A549 (cell line): Measurements from ENCODE around the gene OXSM. TPM values are rescaled to one million over a fixed set of nuclear protein-coding genes. Genes with fewer than 3 reads are reported as not detected.

ENCODE experiments used
- ATAC-seq, 2 experiments: fragments of 200-7000 bp in 1 of 2; fragments of >200 bp in 1 of 2; cut with Nextera tagmentation in 1 of 2; cut with Tn5 transposase in 1 of 2; 3 replicates each; pipeline versions ENCODE4 v1.8.0 to v1.9.1; 2018 to 2020; ENCODE audit warnings: mild to moderate bottlenecking in 1 of 2, moderate library complexity in 1 of 2
- CTCF ChIA-PET: fragments of 300-600 bp; sonication (Branson Sonifier 250); formaldehyde crosslinking; extraction: SDS; loops from one replicate; lab custom pipeline; 2021; ENCODE audit warnings: antibody characterized with exemption, inconsistent platforms; lab: Yijun Ruan, JAX
- POLR2A ChIA-PET: fragments of 350-600 bp; formaldehyde crosslinking; extraction: SDS; loops from one replicate; lab custom pipeline; 2021; ENCODE audit warnings: antibody characterized with exemption, inconsistent platforms; lab: Yijun Ruan, JAX
- DNase-seq, 2 experiments: peaks; one replicate each; pipeline versions ENCODE4 v3.0.0 to v3.0.0-alpha.2; 2011 to 2016; ENCODE audit warnings: low read depth in 1 of 2, low spot score in 1 of 2
- FAIRE-seq: peaks from 2 replicates; lab custom pipeline; 2011; peaks lifted over from hg19 to GRCh38; lab: Jason Lieb, UNC
- H3K27ac ChIP-seq, 2 experiments: fragments of >200 bp; sonication (Bioruptor Twin); formaldehyde crosslinking; 3 replicates each; pipeline ENCODE4 v1.5.1; 2016 to 2017
- H3K4me1 ChIP-seq: fragments of >200 bp; sonication (Bioruptor Twin); formaldehyde crosslinking; 3 replicates; pipeline ENCODE4 v1.6.1; 2016
- H3K4me2 ChIP-seq: fragments of >200 bp; sonication (Bioruptor Twin); formaldehyde crosslinking; 3 replicates; pipeline ENCODE4 v1.6.1; 2016
- H3K4me3 ChIP-seq: fragments of >200 bp; sonication (Bioruptor Twin); formaldehyde crosslinking; 3 replicates; pipeline ENCODE4 v1.5.1; 2016
- H3K9me3 ChIP-seq: fragments of >200 bp; sonication (Bioruptor Twin); formaldehyde crosslinking; 3 replicates; pipeline ENCODE4 v1.6.1; 2016
- BHLHE40 ChIP-seq: IDR thresholded peaks from 2 replicates; pipeline ENCODE4 v1.6.1; 2012; ENCODE audit warnings: low read depth, low read length, inconsistent platforms
- CEBPB ChIP-seq, 2 experiments: fragments of >200 bp in 1 of 2; sonication (Bioruptor Twin) in 1 of 2; formaldehyde crosslinking in 1 of 2; IDR thresholded peaks; 2 replicates each; pipeline ENCODE4 v1.6.1; 2012 to 2016
- EHMT2 ChIP-seq: fragments of 200-600 bp; sonication (generic); IDR thresholded peaks from 2 replicates; pipeline ENCODE4 v1.6.1; 2016; ENCODE audit warnings: antibody characterized with exemption, low read depth, mild to moderate bottlenecking, moderate library complexity
- ESRRA ChIP-seq: fragments of 150-350 bp; IDR thresholded peaks from 2 replicates; pipeline ENCODE4 v1.6.1; 2014; ENCODE audit warnings: mild to moderate bottlenecking, low read length, borderline replicate concordance
- FOSL2 ChIP-seq, 2 experiments: fragments of 450-650 bp in 1 of 2; fragments of >200 bp in 1 of 2; sonication (Bioruptor Twin) in 1 of 2; formaldehyde crosslinking; IDR thresholded peaks; 2 replicates each; pipeline versions ENCODE4 v1.5.0 to v1.6.1; 2016 to 2020; ENCODE audit warnings: mild to moderate bottlenecking in 1 of 2, moderate library complexity in 1 of 2
- FOXS1 ChIP-seq: fragments of 250-450 bp; sonication (Bioruptor Pico); IDR thresholded peaks from 2 replicates; pipeline ENCODE4 v1.5.0; 2020; ENCODE audit warnings: mild to moderate bottlenecking, moderate library complexity
- GATA3 ChIP-seq: IDR thresholded peaks from 2 replicates; pipeline ENCODE4 v1.6.1; 2012; ENCODE audit warnings: borderline replicate concordance
- HDAC2 ChIP-seq: fragments of 200-600 bp; sonication (generic); IDR thresholded peaks from 2 replicates; pipeline ENCODE4 v1.6.1; 2016
- HEYL ChIP-seq: fragments of 250-450 bp; sonication (Bioruptor Pico); IDR thresholded peaks from 2 replicates; pipeline ENCODE4 v1.8.0; 2021; ENCODE audit warnings: mild to moderate bottlenecking, moderate library complexity
- HOXA7 ChIP-seq: fragments of 250-450 bp; sonication (Bioruptor Pico); IDR thresholded peaks from 2 replicates; pipeline ENCODE4 v1.5.0; 2020; ENCODE audit warnings: mild to moderate bottlenecking, moderate library complexity
- JUN ChIP-seq, 2 experiments: fragments of >200 bp; sonication (Bioruptor Twin); formaldehyde crosslinking; IDR thresholded peaks; 2 replicates in 1 of 2; 3 replicates in 1 of 2; pipeline ENCODE4 v1.6.1; 2016 to 2017
- KDM1A ChIP-seq: fragments of 200-600 bp; sonication (generic); IDR thresholded peaks from 2 replicates; pipeline ENCODE4 v1.6.1; 2016; ENCODE audit warnings: low read depth, mild to moderate bottlenecking
- MYC ChIP-seq: IDR thresholded peaks from 2 replicates; pipeline ENCODE4 v1.6.1; 2012; ENCODE audit warnings: mild to moderate bottlenecking, inconsistent platforms, low read length, improper control_type of control experiment, borderline replicate concordance
- NR3C1 ChIP-seq: fragments of >200 bp; sonication (Bioruptor Twin); formaldehyde crosslinking; IDR thresholded peaks from 3 replicates; pipeline ENCODE4 v1.6.1; 2017
- PHF8 ChIP-seq: fragments of 200-600 bp; sonication (generic); IDR thresholded peaks from 2 replicates; pipeline ENCODE4 v1.6.1; 2016; ENCODE audit warnings: low read depth, mild to moderate bottlenecking, antibody characterized with exemption, moderate library complexity, borderline replicate concordance
- RFX5 ChIP-seq: fragments of 450-650 bp; IDR thresholded peaks from 2 replicates; pipeline ENCODE4 v1.7.1; 2014; ENCODE audit warnings: antibody characterized with exemption, mild to moderate bottlenecking, moderate library complexity
- RNF2 ChIP-seq: fragments of 200-600 bp; sonication (generic); IDR thresholded peaks from 2 replicates; pipeline ENCODE4 v1.6.1; 2016; ENCODE audit warnings: low read depth, mild to moderate bottlenecking, antibody characterized with exemption, moderate library complexity, borderline replicate concordance
- SREBF2 ChIP-seq: fragments of 450-650 bp; IDR thresholded peaks from 2 replicates; pipeline ENCODE4 v1.6.1; 2014; ENCODE audit warnings: mild to moderate bottlenecking, moderate library complexity
- TP53 ChIP-seq: fragments of 250-450 bp; sonication (Bioruptor Pico); IDR thresholded peaks from 2 replicates; pipeline ENCODE4 v1.5.0; 2021; ENCODE audit warnings: mild to moderate bottlenecking, moderate library complexity
- ZFP36 ChIP-seq: fragments of 450-650 bp; IDR thresholded peaks from 2 replicates; pipeline ENCODE4 v1.6.1; 2014; ENCODE audit warnings: borderline replicate concordance; ENCODE audit not compliant: partially characterized antibody
- ZNF302 ChIP-seq: fragments of 250-450 bp; sonication (Bioruptor Pico); IDR thresholded peaks from 2 replicates; pipeline ENCODE4 v1.9.0; 2021; ENCODE audit warnings: inconsistent platforms, mild to moderate bottlenecking, moderate library complexity
- WGBS: methylation state at CpG from one replicate; pipeline ENCODE4 v1.1.6; 2017; ENCODE audit errors: missing lambda C conversion rate; 5-methylcytosine and 5-hydroxymethylcytosine counted together
- polyA plus RNA-seq, 4 experiments: library from polyadenylated mRNA; depleted of rRNA in 3 of 4; stranded (reverse); fragments of >200 nt; fragmentation: RNase III in 1 of 4; extraction: RNeasy Plus Mini Kit Qiagen cat#74134 plus additional on column Dnase treatment in 1 of 4; gene quantifications; 2 replicates in 3 of 4; 3 replicates in 1 of 4; pipeline ENCODE4 v1.2.3, GENCODE V29; 2011 to 2017
- TF ChIP-seq, protein P1 (sequence below): fragments of >200 bp; sonication (Bioruptor Twin); formaldehyde crosslinking; IDR thresholded peaks from 3 replicates; pipeline ENCODE4 v1.5.1; 2016
- TF ChIP-seq, protein P2 (sequence below): IDR thresholded peaks from 2 replicates; pipeline ENCODE4 v1.6.1; 2012
- TF ChIP-seq, protein P3 (sequence below): fragments of >200 bp; sonication (Bioruptor Twin); formaldehyde crosslinking; IDR thresholded peaks from 3 replicates; pipeline ENCODE4 v1.6.1; 2016

OXSM gene
- polyA plus RNA-seq, 2 of the 4 experiments (the other 2 are of a cell fraction), result 19.1 to 43.9 TPM

DNA sequence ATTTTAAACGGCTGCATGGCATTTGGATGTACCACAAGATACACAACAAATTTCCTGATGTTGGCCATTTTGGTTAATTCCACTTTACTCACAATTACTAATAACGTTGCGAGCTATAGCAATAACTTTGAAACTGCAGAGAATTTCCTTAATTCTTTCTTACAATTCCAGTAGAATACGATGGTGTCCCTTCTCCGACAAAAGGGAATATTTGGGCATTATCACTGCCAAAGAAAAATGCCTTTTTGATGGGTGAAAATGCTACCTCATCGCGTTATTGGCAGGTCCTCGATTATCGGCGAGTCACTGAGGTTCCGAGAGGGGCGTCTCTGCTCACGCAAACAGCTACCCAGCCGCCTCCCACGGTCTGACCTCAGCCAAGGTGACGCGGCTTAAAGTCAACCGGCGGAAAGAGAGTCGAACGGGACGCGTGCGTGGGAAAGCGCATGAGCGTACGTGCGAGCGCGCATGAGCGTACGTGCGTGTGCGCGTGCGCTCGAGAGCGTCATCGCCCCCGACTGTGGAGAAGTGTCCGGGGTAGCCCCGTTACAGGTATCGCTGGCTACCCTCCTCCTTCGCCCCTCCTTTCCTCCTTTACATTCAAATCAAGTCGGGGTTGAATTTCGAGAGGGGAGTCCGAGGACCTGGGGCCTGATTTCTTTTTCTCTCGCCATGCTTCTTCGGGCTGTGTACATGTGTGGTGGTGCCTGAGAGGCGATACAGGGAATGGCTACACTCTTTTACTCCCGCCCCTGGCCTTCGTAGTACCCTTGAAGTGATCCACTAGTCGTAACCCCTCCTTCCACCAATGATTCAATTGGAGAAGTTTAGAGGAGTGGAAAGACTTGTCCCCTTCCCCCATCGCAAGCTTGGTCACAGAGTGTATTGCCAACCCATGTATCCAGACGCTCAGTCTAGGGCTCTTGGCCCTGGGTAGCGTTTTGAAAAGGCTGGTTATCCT lies at the start of gene OXSM (continued):
- peak; percentile 69; the same call in 1 of the 2 replicates for TF ChIP-seq ESRRA
- TF ChIP-seq ZNF302 (CRISPR knock-in tag), result no peak
- TF ChIP-seq RFX5, result no peak
- TF ChIP-seq FOSL2 (IDR thresholded peaks at IDR 0.05), result no peak
- TF ChIP-seq FOSL2 (CRISPR knock-in tag; IDR thresholded peaks at IDR 0.05), result no peak
- no peak for TF ChIP-seq EHMT2
- peak; percentile 59; the same call in 1 of the 2 replicates for TF ChIP-seq PHF8
- no peak for TF ChIP-seq GATA3
- TF ChIP-seq, protein P1, sequence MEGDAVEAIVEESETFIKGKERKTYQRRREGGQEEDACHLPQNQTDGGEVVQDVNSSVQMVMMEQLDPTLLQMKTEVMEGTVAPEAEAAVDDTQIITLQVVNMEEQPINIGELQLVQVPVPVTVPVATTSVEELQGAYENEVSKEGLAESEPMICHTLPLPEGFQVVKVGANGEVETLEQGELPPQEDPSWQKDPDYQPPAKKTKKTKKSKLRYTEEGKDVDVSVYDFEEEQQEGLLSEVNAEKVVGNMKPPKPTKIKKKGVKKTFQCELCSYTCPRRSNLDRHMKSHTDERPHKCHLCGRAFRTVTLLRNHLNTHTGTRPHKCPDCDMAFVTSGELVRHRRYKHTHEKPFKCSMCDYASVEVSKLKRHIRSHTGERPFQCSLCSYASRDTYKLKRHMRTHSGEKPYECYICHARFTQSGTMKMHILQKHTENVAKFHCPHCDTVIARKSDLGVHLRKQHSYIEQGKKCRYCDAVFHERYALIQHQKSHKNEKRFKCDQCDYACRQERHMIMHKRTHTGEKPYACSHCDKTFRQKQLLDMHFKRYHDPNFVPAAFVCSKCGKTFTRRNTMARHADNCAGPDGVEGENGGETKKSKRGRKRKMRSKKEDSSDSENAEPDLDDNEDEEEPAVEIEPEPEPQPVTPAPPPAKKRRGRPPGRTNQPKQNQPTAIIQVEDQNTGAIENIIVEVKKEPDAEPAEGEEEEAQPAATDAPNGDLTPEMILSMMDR, result no peak
- no peak for TF ChIP-seq NR3C1
- no peak for TF ChIP-seq FOXS1
- TF ChIP-seq TP53 (CRISPR knock-in tag), result no peak
- TF ChIP-seq, protein P2, sequence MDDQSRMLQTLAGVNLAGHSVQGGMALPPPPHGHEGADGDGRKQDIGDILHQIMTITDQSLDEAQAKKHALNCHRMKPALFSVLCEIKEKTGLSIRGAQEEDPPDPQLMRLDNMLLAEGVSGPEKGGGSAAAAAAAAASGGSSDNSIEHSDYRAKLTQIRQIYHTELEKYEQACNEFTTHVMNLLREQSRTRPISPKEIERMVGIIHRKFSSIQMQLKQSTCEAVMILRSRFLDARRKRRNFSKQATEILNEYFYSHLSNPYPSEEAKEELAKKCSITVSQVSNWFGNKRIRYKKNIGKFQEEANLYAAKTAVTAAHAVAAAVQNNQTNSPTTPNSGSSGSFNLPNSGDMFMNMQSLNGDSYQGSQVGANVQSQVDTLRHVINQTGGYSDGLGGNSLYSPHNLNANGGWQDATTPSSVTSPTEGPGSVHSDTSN, result no peak
- no peak for TF ChIP-seq RNF2
- TF ChIP-seq SREBF2, result no peak
- no peak for TF ChIP-seq HDAC2
- TF ChIP-seq JUN (IDR thresholded peaks at IDR 0.05), result peak; percentile 60 to 82; a peak in 3 of 5 replicates
- no peak for TF ChIP-seq HOXA7 (CRISPR knock-in tag)
- no peak for TF ChIP-seq KDM1A
- no peak for TF ChIP-seq ZFP36
- TF ChIP-seq, protein P3, sequence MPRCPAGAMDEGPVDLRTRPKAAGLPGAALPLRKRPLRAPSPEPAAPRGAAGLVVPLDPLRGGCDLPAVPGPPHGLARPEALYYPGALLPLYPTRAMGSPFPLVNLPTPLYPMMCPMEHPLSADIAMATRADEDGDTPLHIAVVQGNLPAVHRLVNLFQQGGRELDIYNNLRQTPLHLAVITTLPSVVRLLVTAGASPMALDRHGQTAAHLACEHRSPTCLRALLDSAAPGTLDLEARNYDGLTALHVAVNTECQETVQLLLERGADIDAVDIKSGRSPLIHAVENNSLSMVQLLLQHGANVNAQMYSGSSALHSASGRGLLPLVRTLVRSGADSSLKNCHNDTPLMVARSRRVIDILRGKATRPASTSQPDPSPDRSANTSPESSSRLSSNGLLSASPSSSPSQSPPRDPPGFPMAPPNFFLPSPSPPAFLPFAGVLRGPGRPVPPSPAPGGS, result peak; percentile 89
- no peak for TF ChIP-seq HEYL
- 0 out of 2 replicates have a peak, but pooled peaks have one; percentile 42 for TF ChIP-seq BHLHE40

DNA sequence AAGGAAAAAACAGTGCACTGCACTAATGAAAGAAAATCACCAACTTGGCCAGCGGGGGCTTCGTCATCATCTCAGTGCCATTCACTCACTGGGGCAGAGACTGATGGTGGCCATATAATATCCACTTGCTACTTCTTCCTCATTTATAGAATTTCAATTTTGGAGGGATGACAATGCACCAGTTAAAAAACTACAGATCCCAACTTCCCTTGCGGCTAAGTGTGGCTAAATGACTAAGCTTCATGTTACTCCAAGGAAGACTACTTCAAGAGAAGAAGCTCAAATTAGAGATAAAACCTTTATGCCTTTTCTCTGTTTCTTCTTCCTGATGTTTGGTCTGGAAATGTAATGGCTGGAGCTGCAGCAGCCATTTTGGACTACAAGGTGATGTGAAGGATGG lies 45.4 kb upstream of the OXSM start:
- no peak overlapping the region for H3K4me3 ChIP-seq
- H3K4me1 ChIP-seq, result 0 out of 3 replicates have a peak, but pooled peaks cover 3% of the 10 kb centered on the region
- no peak for DNase-seq
- TF ChIP-seq CEBPB (IDR thresholded peaks at IDR 0.05) (no peak), HOXA7 (CRISPR knock-in tag) (no peak), FOXS1 (no peak), MYC (no peak)
- TF ChIP-seq, all 56 proteins: peak for 0
- no peak for FAIRE-seq
- ChIA-PET CTCF (interaction anchor here (1.0 kb wide), 1 partner anchor 126 kb away, joined by 4 read pairs; no protein-coding TSS in a partner anchor), POLR2A (interaction anchor here (1.2 kb wide), 1 partner anchor 39 kb away, joined by 3 read pairs; the partner anchor contains the start of gene NGLY1)
- WGBS, result 95% methylated on average over 3 of the region's 3 CpGs
- Histone ChIP-seq H3K27ac (no peak overlapping the region), H3K9me3 (no peaks in the 10 kb centered on the region), H3K4me2 (no peak overlapping the region)
- no peak for ATAC-seq
